ENCODE measurements around the gene RXFP4.

RXFP4 gene

DNA sequence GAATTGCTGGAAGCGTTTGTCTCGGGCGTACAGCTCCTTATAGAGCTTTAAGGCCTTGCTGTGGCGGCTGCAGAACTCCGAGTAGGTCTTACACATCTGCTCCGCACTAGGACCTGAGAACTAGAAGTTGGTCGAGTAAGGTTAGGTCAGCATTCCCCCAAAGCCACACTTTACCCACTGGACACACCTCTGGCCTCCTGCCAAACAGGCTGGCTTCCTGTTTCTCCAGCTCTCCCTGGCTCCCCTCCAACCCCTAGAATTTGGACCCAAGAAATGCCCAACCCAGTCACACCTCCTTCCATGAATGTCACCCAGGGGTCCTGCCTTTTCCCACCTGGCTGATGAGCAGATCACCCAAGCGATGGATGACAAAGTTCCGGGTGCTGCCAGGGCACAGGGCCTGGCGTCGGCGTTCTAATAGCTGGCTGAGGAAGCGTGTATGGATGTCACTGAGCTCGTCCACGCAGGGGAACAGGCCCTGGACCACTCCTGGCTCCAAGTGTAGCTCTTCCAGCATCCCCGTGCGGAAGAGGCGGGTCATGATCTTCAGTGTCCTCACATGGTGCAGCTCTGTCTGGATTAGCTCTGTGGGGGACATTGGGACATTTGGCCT lies 21.3 kb downstream of the RXFP4 start:
- DNase-seq, result no peak

DNA sequence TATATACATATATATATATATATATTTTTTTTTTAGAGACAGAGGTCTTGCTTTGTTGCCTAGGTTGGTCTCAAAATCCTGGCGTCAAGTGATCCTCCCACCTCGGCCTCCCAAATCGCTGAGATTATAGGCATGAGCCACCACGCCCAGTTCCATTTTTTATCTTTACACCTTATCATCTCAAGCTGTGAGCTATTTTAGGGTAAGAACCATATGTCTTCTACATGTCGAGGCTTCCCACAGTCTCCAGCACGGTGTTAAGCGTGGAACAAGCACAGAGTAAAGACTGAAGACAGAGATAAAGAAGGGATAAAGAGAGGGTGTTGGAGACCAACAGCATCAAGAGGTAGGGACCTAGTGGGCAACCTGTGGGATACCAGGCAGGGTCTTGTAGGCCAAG lies 22.8 kb downstream of the RXFP4 start:
- no peak for DNase-seq

DNA sequence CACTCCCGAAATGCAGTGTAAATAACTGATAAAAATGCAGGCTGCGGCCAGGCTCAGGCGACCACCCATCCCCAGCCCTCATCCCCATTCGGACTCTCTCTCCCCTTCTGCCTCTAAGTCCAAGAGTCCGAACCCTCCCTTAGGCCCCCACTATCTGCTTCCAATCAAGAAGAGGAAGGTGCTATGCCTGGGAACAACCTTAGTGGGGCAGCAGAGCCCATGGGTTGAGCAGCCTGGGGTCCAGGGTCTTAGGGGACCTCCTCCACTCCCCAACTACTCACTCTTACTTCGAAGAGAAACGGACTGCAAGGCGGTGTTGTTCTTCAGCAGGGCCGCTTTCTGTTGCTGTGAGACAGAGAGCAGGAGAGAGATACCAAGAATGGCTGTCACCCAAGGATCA lies 24.7 kb downstream of the RXFP4 start:
- DNase-seq, result no peak

DNA sequence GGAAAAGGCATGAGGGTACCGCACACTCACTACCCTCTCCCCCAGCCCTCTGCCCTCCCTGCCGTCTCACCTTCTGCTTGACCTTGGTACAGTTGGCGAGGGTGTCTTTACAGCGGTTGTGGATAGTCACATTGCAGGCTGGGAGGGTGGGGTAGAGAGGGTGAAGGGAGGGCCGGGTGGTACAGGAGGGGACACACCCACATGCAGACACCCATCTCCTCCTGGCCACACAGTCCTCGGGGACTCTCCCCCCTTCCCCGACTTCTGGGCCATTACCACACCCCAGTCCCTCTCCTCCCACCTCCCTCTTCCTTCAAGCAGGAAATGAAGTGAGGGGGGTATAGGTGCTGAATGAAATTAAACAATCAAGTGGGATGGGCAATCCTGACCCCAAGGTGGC lies 25.3 kb downstream of the RXFP4 start:
- no peak for DNase-seq

DNA sequence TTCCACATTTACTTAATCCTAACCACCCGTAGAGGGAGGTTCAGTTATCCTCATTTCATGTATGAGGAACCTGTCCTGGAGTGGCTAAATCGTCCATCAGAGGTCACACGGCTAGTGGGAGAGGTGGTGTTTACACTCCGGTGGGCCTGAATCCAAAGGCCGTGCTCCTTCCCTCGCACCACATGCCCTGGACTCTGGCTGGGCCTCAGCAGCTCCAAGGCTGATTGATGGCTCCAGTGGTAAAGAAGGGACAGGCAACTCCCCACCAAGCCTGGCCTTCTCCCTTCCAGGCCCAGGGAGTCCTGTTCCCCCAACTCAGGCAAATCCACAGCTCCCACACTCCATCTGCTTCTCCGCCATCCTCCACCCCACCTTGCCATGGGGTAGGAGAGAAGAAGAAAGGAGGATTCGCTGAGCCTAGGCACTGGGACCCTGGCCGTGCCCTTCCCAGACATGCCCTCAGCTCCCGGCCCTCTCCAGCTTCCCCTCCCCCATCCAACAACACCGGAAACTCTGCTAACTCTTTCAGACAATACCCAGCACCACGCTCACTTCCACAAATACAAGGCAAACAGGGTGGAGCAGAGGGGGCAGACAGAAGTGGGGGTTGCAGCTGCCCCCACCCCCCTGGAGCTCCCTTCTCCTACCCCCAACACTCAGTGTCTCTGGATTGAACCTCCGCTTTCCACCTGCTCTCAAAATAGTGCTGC lies 26.1 kb downstream of the RXFP4 start:
- DNase-seq, result no peak

DNA sequence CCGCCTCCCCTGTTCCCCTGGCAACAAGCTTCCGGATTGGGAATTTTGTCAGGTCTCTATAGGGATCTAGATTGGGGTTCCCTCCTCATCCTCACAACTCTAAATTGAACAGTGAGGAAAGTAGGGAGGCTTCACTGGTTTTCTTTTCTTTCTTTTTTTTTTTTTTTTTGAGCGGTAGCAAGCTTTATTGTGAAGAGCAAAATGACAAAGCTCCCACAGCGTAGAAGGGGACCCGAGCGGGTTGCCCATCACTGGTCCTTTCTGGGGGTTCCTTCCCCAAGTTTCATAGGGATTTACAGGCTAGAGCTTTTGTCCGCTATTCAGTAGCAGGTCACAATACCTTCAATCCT lies 26.6 kb downstream of the RXFP4 start:
- no peak for DNase-seq

DNA sequence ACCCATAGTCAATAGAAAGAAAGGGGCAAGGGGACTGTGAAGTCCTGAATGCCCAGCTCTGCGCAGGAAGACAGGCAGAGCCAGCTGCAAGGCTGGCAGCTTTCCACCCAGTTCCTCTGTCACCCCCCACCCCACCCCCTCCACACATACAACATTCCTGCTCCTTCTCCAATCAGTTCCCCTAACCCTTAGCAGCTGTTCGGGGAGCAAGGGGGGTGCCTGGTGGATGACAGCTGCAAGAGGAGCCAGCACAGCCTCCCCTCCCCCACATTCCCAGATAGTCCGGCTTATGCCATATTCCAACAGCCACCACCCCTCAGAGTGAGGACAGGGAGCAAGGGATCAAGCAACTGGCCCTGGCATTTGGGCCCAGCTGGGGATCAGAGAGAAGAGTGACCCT lies 27.2 kb downstream of the RXFP4 start:
- peak; percentile 89 for DNase-seq

DNA sequence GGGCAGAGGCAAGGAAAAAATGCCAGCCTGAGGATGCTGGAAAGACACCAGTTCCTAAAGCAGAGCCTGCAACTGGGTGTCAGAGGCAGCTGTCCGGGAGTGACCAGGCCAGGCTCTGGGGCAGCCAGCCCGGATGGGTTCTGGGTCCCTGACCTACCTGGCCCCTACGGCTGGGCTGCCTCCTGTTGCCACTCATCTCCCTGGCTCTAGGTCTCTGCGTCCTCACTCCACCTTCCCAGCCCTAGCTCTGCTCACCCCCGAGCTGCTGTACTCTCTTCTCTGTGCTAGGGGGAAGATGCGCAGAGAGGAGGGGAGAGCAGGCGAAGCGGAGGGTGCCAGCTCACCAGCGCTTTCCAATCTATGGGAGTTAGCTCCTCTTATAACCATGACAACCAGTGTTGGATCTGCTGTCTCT lies 27.9 kb downstream of the RXFP4 start:
- no peak for DNase-seq

DNA sequence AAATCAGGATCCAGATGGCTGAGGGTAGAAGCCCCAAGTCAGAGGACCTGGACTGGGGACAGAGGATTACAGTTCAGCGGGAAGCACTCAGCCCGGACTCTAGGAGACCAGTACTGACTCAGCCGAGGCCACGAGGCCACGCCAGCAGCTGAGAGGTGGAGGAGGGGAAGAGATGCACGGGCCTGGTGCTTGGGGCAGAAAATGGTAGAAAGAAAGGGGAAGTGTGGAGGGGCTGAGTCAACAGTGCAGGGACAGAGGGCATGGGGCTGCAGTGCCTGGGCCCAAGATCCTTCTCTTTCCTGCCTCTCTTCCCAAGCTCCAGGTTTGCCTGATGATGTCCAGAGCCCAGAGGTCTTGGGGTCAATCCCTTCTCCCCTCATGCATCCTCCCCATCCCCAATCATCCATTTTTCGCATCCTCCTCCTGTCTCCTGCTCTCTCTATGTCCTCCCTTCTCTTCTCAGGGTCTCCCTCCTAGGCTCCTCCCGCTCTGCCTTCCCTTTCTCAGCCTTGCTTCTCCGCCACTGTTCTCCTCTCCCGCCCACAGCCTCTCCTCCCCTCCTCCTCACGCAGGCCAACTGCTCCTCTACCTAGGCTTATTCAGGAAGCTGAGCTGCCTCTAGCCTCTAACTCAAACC lies 29.2 kb downstream of the RXFP4 start:
- DNase-seq, result peak; percentile 64

DNA sequence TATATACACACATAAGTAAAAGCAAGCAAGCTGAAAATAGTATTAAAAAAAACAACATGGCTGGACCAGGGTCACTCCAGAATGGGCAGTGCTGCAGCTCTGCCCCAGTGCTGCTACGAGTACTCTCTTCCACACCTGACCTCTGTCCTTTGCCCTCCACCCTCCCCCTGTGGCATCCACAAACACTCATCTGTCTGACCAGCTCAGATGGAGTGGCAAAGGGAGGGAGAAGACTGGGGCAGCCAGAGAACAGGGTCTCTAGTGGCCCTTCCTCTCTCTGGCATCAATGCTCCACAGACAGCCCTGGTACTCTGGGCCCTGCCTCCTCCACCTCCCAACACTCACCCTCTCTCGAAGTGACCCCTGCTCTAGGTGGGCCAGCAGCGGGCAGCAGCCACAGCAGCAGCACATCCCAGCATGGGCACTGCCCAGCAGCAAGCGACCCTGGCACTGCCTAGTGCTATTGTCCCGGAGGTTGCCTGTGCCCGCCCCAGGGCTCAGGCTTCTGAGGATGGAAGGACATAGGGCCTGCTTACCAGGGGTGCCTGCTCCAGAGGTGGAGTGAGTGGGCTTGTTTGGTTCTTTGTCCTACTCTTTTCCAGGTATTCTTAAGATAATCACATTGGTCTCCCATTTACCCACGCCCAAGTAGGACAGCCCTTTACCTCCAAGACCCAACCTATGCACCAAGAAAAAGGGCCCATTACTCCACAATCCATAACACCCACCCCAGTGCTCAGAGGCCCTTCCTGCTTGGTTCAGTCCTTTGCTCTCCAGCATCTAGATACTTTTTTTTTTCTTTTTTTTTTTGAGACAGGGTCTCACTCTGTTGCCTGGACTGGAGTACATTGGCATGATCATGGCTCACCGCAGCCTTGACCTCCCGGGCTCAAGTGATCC lies 30.7 kb downstream of the RXFP4 start:
- DNase-seq, result no peak

DNA sequence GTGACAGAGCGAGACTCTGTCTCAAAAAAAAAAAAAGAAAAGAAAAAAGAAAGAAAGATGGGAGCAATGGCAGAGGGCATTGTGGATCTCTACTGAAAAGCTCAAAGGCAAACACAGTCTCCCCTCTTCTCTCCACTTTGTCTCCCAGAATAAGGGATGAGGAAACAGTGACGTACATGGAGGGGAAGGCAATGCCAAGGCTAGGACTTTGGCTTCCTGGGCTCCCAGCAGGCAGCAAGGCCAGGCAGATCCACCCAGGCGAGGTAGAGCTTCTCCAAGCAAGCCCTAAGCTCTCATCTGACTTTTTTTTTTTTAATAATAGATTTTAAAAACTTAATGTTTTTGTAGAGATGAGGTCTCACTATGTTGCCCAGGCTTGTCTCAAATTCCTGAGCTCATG lies 32.3 kb downstream of the RXFP4 start:
- no peak for DNase-seq

DNA sequence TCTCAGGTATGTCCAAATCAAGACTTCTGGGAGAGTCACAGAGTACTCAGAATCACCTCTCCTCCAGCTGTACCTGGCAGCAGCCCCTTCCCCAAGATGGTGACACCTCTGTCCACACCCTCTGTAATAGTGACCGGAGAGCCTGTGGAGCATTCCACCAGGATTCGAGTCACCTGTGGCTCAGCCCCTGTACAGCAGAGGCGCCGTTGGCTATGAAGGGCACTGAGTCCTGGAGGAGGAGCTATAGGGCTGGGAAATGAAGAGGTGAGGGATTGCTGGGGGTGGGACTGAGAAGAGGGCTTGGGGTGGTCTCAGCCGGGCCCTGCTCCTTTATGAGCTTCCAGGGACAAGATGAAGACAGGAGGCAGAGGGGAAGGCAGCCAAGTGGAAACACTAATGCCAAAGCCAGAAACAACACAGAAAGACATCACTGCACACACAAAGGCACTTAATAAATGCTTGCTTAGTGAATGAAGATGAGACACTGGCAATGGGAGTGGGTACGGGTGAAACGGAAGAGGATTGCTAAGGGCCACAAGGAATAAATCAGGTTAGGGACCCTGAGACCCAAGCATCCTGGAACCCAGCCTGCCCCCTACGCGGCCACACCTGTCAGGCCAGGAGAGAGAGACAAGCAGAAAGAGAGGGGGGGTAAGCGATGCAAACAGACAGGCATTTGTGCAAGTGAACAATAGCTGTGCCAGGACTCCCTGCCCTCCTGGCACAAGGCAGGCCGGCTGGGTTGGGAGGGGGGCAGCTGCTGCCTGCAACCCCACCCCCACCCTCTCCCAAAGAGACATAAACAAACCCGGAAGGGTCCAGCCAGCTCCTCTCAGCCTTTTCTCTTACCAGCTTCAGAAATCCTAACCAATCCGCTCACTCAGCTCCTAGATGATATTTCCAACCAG lies 33.0 kb downstream of the RXFP4 start:
- DNase-seq, result peak; percentile 64

DNA sequence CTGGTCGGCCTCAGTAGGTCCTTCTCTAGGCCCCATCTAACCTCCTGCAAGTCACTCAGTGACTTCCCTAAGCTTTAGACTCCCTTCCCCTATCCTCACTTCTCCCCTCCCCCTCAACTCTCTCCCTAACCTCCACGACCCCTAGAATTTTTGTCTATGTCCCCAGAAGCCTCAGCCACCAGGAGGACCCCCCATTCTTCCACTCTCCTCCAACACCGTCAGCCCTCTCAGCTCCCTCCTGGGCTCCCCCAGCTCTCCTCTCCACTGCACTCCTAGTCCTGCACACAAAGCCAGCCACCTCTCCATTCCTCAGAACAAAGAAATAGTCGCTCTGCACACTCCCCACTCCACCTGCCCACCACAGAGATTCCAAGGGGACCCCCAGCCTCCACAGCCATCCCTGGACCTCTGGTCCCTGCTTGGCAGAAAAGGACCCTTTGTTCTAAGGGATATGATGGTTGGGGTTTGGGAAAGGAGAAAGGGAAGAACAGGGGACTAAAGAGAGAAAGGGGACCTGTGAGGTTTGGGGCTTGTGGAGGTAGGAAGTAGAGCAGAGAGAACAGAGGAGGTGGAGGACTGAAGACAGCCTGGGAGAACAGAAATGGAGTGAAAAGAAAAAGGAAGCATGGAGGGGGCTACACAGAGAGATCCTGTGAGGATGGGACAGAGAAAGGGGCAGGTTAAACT lies 34.1 kb downstream of the RXFP4 start:
- DNase-seq, result no peak

DNA sequence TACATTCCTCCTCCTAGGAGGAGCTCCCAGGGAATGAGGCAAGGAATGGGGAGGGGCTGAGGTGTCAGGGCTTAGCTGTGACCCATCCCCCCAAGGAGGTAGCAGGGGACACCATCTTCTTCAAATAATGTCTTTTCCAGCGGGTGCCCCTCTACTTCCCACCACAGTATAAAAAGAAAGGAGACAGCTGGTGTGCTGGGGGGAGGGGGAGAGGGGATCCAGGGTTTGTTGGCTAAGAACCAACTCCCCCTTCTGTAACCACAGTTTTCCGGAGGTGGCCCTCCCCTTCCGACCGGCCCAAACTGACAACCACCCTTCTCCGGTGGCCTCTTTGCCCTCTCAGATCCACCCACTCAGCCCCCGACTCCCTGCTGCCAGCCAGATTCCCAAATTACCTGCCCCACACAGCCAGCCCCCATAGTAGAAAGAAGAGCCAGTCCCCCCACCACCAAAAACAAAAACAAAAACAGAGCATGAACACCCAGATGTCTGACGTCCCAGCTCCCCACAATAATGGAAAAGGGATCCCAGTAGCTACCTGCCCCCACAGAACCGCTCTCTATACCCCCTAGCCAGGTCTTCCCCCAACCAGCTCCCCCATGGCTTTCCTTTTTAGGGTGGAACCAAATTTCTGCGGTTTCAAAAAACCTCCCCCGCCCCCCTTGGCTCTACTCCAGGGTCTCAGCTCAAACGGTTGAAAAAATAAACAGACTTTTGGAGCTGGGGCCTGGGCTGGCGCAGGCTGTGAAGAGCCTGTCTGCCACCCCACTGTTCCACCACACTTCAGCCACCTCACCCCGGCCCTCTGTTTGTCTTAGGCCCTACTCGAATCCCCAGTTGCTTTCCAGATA lies 34.8 kb downstream of the RXFP4 start:
- peak; percentile 84 for DNase-seq

DNA sequence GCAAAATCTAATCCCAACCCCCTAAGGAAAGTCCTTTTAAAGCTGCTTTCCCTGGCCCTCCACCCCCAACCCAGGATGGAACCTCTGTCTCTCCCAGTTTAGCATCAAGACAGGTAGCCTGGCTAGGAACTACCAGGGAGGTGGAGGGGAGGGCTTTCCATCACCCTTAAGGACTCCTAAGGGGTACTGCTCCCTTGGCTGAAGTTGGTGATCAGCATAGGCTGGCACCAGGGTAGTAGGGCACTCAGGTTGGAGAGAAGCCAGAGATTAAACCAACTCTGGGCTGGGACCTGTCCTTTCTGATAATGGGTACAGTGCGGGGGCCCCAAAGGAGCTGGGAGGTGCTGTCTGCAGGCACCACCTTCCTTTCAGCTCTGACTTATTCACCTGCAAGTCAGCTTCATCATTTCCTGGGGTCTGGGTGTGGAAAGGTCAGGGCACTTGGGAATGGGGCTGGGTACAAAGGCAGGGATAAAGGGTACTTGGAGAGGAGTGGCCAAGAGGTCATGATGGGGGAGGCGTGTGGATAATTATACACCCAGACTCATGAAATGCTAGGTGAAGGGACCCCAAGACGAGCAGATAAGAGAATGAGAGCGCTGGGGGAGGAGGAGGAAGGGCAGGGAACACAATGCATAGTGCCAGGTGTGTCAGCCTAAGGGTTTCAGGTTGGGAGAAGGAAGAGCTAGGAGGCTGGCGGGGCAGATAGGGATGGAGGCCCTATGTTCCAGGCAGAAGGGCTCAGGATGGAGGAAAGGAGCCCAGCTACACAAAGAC lies 35.7 kb downstream of the RXFP4 start:
- no peak for DNase-seq

DNA sequence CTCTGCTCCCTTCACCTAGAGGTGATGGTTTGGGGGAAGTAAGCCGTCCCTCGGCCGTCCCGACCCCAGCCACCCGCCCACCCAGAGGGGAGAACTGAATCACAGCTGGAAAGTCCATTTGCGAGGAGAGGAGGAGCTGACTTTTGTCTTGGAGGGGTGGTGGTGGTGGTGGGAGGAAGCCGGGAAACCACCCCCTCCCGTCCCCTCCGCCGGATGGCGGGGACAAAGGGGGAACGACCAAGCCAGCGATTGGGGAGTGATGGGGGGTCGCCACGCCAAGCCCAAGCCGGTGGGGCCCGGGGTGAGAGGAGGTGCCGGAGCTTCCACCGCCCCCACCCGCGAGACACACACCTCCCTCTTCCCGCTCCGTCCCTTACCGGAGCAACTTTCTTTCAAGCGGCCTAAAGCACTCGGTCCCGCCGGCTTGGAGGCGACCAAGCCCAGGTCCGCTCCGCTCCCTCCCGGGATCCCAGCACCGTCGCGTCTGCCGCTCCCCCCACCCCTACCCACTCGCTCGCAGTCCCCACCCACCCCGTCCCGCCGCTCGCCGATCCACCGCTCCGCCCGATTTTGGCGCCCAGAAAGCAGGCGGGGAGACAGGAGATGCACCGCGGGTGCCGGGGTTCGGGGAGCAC lies 36.4 kb downstream of the RXFP4 start:
- peak; percentile 70 for DNase-seq

DNA sequence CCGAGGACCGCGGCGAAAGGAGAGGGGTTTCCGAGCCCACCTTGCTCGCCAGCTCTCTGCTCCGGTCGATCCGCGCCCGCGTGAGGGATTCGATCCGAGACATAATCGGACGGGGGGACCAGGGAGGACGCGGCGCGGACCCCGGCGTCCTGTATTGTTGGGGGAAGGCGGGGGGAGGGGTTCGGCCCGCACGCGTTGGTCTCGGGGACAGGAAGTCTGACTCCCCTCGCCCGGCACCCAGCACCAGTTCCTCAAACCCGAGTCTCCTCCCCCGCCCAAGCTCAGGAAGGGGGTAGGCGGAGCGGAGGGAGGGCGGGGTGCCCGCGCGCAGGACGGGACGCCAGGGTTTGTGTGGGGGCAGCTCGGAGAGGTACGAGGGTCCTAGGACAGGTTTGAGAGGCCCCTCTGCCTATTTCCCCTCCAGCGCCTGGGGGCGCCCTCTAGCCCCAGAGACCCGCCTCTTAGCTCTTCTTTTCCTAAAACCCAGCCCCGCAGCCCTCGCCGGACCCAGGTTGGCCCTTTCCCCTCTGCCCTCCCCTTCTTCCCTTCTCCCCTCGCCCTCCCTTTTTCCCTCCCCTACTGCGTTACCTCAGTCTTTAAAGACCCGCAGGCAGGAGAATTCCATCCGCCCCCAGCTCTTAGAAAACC lies 37.0 kb downstream of the RXFP4 start, which contains the start of gene ARHGEF2:
Gene ARHGEF2 (minus strand): TSS at position 223 of the 648 bp plus-strand sequence. CDS start 120 bp downstream, at position 103.
- DNase-seq, result peak; percentile 90

DNA sequence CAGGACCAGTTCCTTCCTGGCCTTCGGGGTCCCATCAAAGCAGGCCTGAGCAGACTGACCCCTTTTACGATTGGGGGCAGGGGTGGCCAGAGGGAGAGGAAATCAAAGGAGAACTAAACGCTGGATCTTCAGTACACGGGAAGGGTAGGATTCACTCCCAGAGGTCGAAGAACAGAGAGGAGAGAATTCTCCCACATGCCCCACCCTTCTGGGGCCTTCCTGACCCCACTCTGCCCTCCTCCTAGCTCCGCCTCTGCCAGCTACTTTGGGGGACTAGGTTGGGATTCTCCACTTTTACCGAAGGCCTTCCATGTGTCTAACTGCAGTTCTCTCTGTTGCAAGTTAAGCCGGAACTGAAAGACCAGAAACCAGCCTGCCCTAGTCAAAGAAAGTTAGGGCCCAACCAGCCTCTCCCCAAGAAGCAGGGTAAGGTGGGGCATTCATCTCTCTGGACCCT lies 37.6 kb downstream of the RXFP4 start:
- DNase-seq, result peak; percentile 55

All from femur (tissue), 1 donor.